GM23248 (cell line): ENCODE results near the gene SLC28A3.

Experiments
- EZH2 ChIP-seq: fragments of 200-600 bp; sonication (generic); IDR thresholded peaks from 2 replicates; pipeline ENCODE4 v1.6.1; 2018; ENCODE audit warnings: antibody characterized with exemption, mild to moderate bottlenecking; ENCODE audit not compliant: insufficient read depth, poor library complexity, severe bottlenecking
- EZH2phosphoT487 ChIP-seq: fragments of 200-600 bp; sonication (generic); IDR thresholded peaks from 2 replicates; pipeline ENCODE4 v1.6.1; 2018; ENCODE audit warnings: antibody characterized with exemption, moderate library complexity, mild to moderate bottlenecking, low read depth; ENCODE audit not compliant: insufficient read depth

DNA sequence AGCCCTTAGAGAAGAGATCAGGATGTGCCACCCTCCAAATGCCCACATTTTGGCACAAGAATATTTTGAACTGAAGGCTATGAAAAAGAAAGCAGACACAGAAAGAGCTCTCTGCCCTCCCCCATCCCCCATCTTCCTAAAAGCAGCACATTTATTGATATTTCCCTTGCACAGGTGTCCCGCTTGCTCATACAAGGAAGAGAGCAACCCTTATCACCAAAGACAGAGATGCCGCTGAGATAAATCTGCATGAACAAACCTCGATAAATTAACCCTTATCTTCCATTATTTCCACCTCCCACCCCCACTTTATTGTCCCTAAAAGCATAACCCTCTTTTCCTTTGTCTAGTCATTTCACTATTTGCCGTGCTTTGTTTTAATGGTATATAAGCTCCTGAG, 1.8 kb downstream of the SLC28A3 start:
- no peak for TF ChIP-seq EZH2phosphoT487
- no peak for TF ChIP-seq EZH2
